Jurkat, Clone E6-1 (cell line): ENCODE measurements around the gene PRR13. TPM values are rescaled to one million over a fixed set of nuclear protein-coding genes. Genes with fewer than 3 reads are reported as not detected.
"Not testable (repeated sequence)": the region's sequence is repeated elsewhere in the genome, so short reads cannot be mapped to it uniquely, and the experiment has no call there.

ENCODE experiments used
- DNase-seq: peaks from one replicate; pipeline ENCODE4 v3.0.0-alpha.2; 2011; ENCODE audit warnings: low read depth, low spot score
- H3K4me3 ChIP-seq: 2 replicates; pipeline ENCODE4 v1.5.1; 2011; ENCODE audit warnings: mild to moderate bottlenecking, low read length, control low read depth, moderate library complexity
- polyA plus RNA-seq: library from polyadenylated mRNA; unstranded; fragments of >200 nt; gene quantifications from one replicate; pipeline ENCODE4 v1.2.1, GENCODE V29; 2012; ENCODE audit warnings: missing spikeins; ENCODE audit not compliant: insufficient read length, insufficient read depth

Gene PRR13
- 423 TPM for polyA plus RNA-seq

GRCh38 chr12:53441040-53441833, at the start of gene PRR13:
Gene PRR13 (plus strand): TSS chr12:53441734. CDS start chr12:53442715, 981 bp downstream.
- peak within 1 kb of the TSS; percentile 92 for H3K4me3 ChIP-seq
- peak; percentile 100 for DNase-seq

- H3K4me3 ChIP-seq: no peak overlapping the region
- DNase-seq: no peak
Observed at GRCh38 chr12:53399896-53400295, 41.6 kb upstream of the PRR13 start.

GRCh38 chr12:53402351-53402750, 39.2 kb upstream of the PRR13 start:
- not testable (repeated sequence) for H3K4me3 ChIP-seq, DNase-seq

GRCh38 chr12:53402871-53403270, 38.7 kb upstream of the PRR13 start:
- no peak overlapping the region for H3K4me3 ChIP-seq
- no peak for DNase-seq

- no peak overlapping the region for H3K4me3 ChIP-seq
- DNase-seq: no peak
Observed at GRCh38 chr12:53410951-53411350, 30.6 kb upstream of the PRR13 start.

GRCh38 chr12:53413485-53414204, 27.9 kb upstream of the PRR13 start:
- H3K4me3 ChIP-seq: no peak overlapping the region
- DNase-seq: no peak

- no peak for DNase-seq
- no peak overlapping the region for H3K4me3 ChIP-seq
Observed at GRCh38 chr12:53414756-53415417, 26.6 kb upstream of the PRR13 start.

GRCh38 chr12:53415752-53416389, 25.7 kb upstream of the PRR13 start:
- H3K4me3 ChIP-seq, DNase-seq: not testable (repeated sequence)

GRCh38 chr12:53417291-53417816, 24.2 kb upstream of the PRR13 start:
- H3K4me3 ChIP-seq: not testable (repeated sequence)
- DNase-seq: peak; percentile 64

GRCh38 chr12:53418221-53418620, 23.3 kb upstream of the PRR13 start:
- no peak overlapping the region for H3K4me3 ChIP-seq
- DNase-seq: no peak

GRCh38 chr12:53419756-53420155, 21.8 kb upstream of the PRR13 start:
- no peak for DNase-seq
- no peak overlapping the region for H3K4me3 ChIP-seq

GRCh38 chr12:53422247-53422646, 19.3 kb upstream of the PRR13 start:
- DNase-seq, H3K4me3 ChIP-seq: not testable (repeated sequence)

GRCh38 chr12:53423597-53423996, 17.9 kb upstream of the PRR13 start, which contains the start of gene AMHR2:
Gene AMHR2 (plus strand): TSS chr12:53423855. CDS start chr12:53423935, 80 bp downstream.
- DNase-seq: no peak
- no peak within 1 kb of the TSS for H3K4me3 ChIP-seq

GRCh38 chr12:53424626-53425514, 16.7 kb upstream of the PRR13 start:
- no peak for DNase-seq
- no peak overlapping the region for H3K4me3 ChIP-seq

- no peak for DNase-seq
- H3K4me3 ChIP-seq: no peak overlapping the region
Observed at GRCh38 chr12:53425515-53426150, 15.9 kb upstream of the PRR13 start.

GRCh38 chr12:53427905-53428594, 13.5 kb upstream of the PRR13 start:
- DNase-seq: no peak
- no peak overlapping the region for H3K4me3 ChIP-seq

GRCh38 chr12:53428741-53429140, 12.8 kb upstream of the PRR13 start:
- no peak overlapping the region for H3K4me3 ChIP-seq
- no peak for DNase-seq
